HCT116 (cell line): Measurements from ENCODE around the gene NFASC. TPM values are rescaled to one million over a fixed set of nuclear protein-coding genes. Genes with fewer than 3 reads are reported as not detected.

ENCODE experiments used
- ATAC-seq: fragments of 200-7000 bp; cut with Tn5 transposase; 2 replicates; pipeline ENCODE4 v1.9.1; 2020; ENCODE audit warnings: mild to moderate bottlenecking, moderate library complexity
- BruUV-seq: library from RNA; stranded (reverse); fragments of 400-500 nt; replicated peaks from 2 replicates; lab custom pipeline; 2021; lab: Mats Ljungman, UMichigan
- CTCF ChIA-PET: fragments of 300-600 bp; sonication (Branson Sonifier 250); formaldehyde crosslinking; loops from one replicate; lab custom pipeline; 2021; ENCODE audit warnings: antibody characterized with exemption; lab: Charles Lee
- POLR2A ChIA-PET: fragments of 300-600, 350-600 bp; sonication (Branson Sonifier 250); formaldehyde crosslinking; loops from one replicate; lab custom pipeline; 2021; ENCODE audit warnings: antibody characterized with exemption; lab: Charles Lee
- RAD21 ChIA-PET, 2 experiments: fragments of 300-600 bp; sonication (Branson Sonifier 250); formaldehyde crosslinking; loops; one replicate each; lab custom pipeline; 2023; ENCODE audit warnings: low total read pairs in 2 of 2; ENCODE audit not compliant: uncharacterized antibody in 2 of 2, unreplicated experiment in 2 of 2, low non-redundant PET in 1 of 2; lab: Charles Lee
- DNase-seq: peaks from one replicate; pipeline ENCODE4 v3.0.0-alpha.2; 2010; ENCODE audit warnings: low read depth, low spot score
- H2AFZ ChIP-seq: fragments of 200-600 bp; shearing (Covaris generic), sonication (generic); 2 replicates; pipeline ENCODE4 v1.6.1; 2017; ENCODE audit warnings: low read depth, mixed run types, mixed read lengths, antibody characterized with exemption, low read length; ENCODE audit not compliant: poor library complexity, severe bottlenecking
- H3K27ac ChIP-seq: 2 replicates; pipeline ENCODE4 v1.5.1; 2012; ENCODE audit warnings: low read depth, low read length
- H3K27me3 ChIP-seq: fragments of 200-600 bp; sonication (generic); 2 replicates; pipeline ENCODE4 v1.6.1; 2016; ENCODE audit warnings: mixed run types, low read length, mixed read lengths; ENCODE audit not compliant: insufficient read depth
- H3K36me3 ChIP-seq, 2 experiments: fragments of 200-500 bp in 1 of 2; fragments of 200-600 bp in 1 of 2; sonication (Bioruptor generic) in 1 of 2; sonication (generic) in 1 of 2; 2 replicates each; pipeline versions ENCODE4 v1.5.1 to v1.6.1; 2014 to 2016; ENCODE audit warnings: low read length in 2 of 2, inconsistent platforms in 1 of 2, mixed read lengths in 1 of 2, mixed run types in 1 of 2; ENCODE audit not compliant: insufficient read depth in 2 of 2, control insufficient read depth in 1 of 2
- H3K4me1 ChIP-seq, 2 experiments: fragments of 200-600 bp in 1 of 2; sonication (generic) in 1 of 2; 2 replicates each; pipeline versions ENCODE4 v1.5.1 to v1.6.1; 2012 to 2017; ENCODE audit warnings: low read length in 2 of 2, inconsistent platforms in 1 of 2, mild to moderate bottlenecking in 1 of 2, mixed read lengths in 1 of 2, mixed run types in 1 of 2, moderate library complexity in 1 of 2; ENCODE audit not compliant: insufficient read depth in 2 of 2, control insufficient read depth in 1 of 2
- H3K4me2 ChIP-seq: fragments of 200-600 bp; sonication (generic); 2 replicates; pipeline ENCODE4 v1.6.1; 2017; ENCODE audit warnings: mixed run types, low read length, mixed read lengths
- H3K4me3 ChIP-seq, 2 experiments: fragments of 200-600 bp in 1 of 2; sonication (generic) in 1 of 2; replicated peaks in 1 of 2; 2 replicates each; pipeline ENCODE4 v1.5.1; 2011 to 2016; ENCODE audit warnings: low read length in 2 of 2, control low read depth in 1 of 2, low read depth in 1 of 2, mild to moderate bottlenecking in 1 of 2, mixed read lengths in 1 of 2, mixed run types in 1 of 2
- H3K79me2 ChIP-seq: fragments of 200-600 bp; sonication (generic); 2 replicates; pipeline ENCODE4 v1.6.1; 2017; ENCODE audit warnings: mild to moderate bottlenecking, mixed run types, low read length, moderate library complexity, mixed read lengths; ENCODE audit not compliant: insufficient read depth
- H3K9ac ChIP-seq: fragments of 200-600 bp; sonication (generic); 2 replicates; pipeline ENCODE4 v1.6.1; 2016; ENCODE audit warnings: low read length, mixed read lengths
- H3K9me2 ChIP-seq: fragments of 200-600 bp; sonication (generic), shearing (Covaris generic); 2 replicates; pipeline ENCODE4 v1.6.1; 2017; ENCODE audit warnings: mixed run types, mild to moderate bottlenecking, moderate library complexity; ENCODE audit not compliant: insufficient read depth
- H3K9me3 ChIP-seq, 2 experiments: fragments of 200-500 bp in 1 of 2; fragments of 200-600 bp in 1 of 2; sonication (Bioruptor generic) in 1 of 2; sonication (generic) in 1 of 2; 2 replicates each; pipeline ENCODE4 v1.6.1; 2014 to 2017; ENCODE audit warnings: low read length in 2 of 2, mixed read lengths in 2 of 2, inconsistent platforms in 1 of 2, low read depth in 1 of 2, mild to moderate bottlenecking in 1 of 2, mixed run types in 1 of 2, moderate library complexity in 1 of 2; ENCODE audit not compliant: control insufficient read depth in 1 of 2, insufficient read depth in 1 of 2
- H4K20me1 ChIP-seq: fragments of 200-600 bp; sonication (generic), shearing (Covaris generic); 2 replicates; pipeline ENCODE4 v1.6.1; 2017; ENCODE audit warnings: mixed run types, mild to moderate bottlenecking, moderate library complexity; ENCODE audit not compliant: insufficient read depth
- ATF3 ChIP-seq: IDR thresholded peaks from 2 replicates; pipeline ENCODE4 v1.6.1; 2012
- CEBPB ChIP-seq: IDR thresholded peaks from 2 replicates; pipeline ENCODE4 v1.6.1; 2012; ENCODE audit warnings: low read depth
- CTCF ChIP-seq, 3 experiments: fragments of 200-600 bp in 1 of 3; sonication (generic) in 1 of 3; IDR thresholded peaks in 2 of 3; conservative IDR thresholded peaks in 1 of 3; 2 replicates each; pipeline ENCODE4 v1.5.1; 2012 to 2017; ENCODE audit warnings: low read depth in 2 of 3, low read length in 2 of 3, antibody characterized with exemption in 1 of 3, borderline replicate concordance in 1 of 3, control low read depth in 1 of 3, mild to moderate bottlenecking in 1 of 3, mixed read lengths in 1 of 3, mixed run types in 1 of 3, moderate library complexity in 1 of 3; ENCODE audit not compliant: insufficient read depth in 1 of 3
- EGR1 ChIP-seq: IDR thresholded peaks from 2 replicates; pipeline ENCODE4 v1.6.1; 2012; ENCODE audit warnings: low read depth
- ELF1 ChIP-seq: IDR thresholded peaks from 2 replicates; pipeline ENCODE4 v1.6.1; 2012; ENCODE audit warnings: low read depth, borderline replicate concordance
- EZH2phosphoT487 ChIP-seq: fragments of 200-600 bp; IDR thresholded peaks from 2 replicates; pipeline ENCODE4 v1.6.1; 2018; ENCODE audit warnings: antibody characterized with exemption, borderline replicate concordance
- FOSL1 ChIP-seq: IDR thresholded peaks from 2 replicates; pipeline ENCODE4 v1.6.1; 2012; ENCODE audit warnings: low read depth
- MAX ChIP-seq: IDR thresholded peaks from 2 replicates; pipeline ENCODE4 v1.6.1; 2012
- POLR2A ChIP-seq: IDR thresholded peaks from 2 replicates; pipeline ENCODE4 v1.7.0; 2011; ENCODE audit warnings: borderline replicate concordance; ENCODE audit not compliant: insufficient read depth, insufficient read length; ENCODE audit errors: extremely low read depth
- POLR2AphosphoS5 ChIP-seq: IDR thresholded peaks from 2 replicates; pipeline ENCODE4 v1.6.1; 2011; ENCODE audit warnings: mild to moderate bottlenecking, low read depth, low read length, moderate library complexity
- RAD21 ChIP-seq: IDR thresholded peaks from 2 replicates; pipeline ENCODE4 v1.6.1; 2012; ENCODE audit warnings: low read depth, mild to moderate bottlenecking
- REST ChIP-seq: IDR thresholded peaks from 2 replicates; pipeline ENCODE4 v1.6.1; 2012; ENCODE audit warnings: low read depth
- SP1 ChIP-seq: IDR thresholded peaks from 2 replicates; pipeline ENCODE4 v1.6.1; 2012; ENCODE audit warnings: low read depth
- SRF ChIP-seq: IDR thresholded peaks from 2 replicates; pipeline ENCODE4 v1.6.1; 2012; ENCODE audit warnings: low read depth
- YY1 ChIP-seq: IDR thresholded peaks from 2 replicates; pipeline ENCODE4 v1.6.1; 2011; ENCODE audit warnings: low read length, low read depth, moderate library complexity, mild to moderate bottlenecking; ENCODE audit not compliant: insufficient replicate concordance; ENCODE audit errors: extremely low read depth
- ZBTB33 ChIP-seq: IDR thresholded peaks from 2 replicates; pipeline ENCODE4 v1.6.1; 2011; ENCODE audit warnings: mild to moderate bottlenecking, low read length, moderate library complexity; ENCODE audit not compliant: insufficient replicate concordance; ENCODE audit errors: extremely low read depth
- ZFX ChIP-seq: fragments of 450-650 bp; IDR thresholded peaks from 2 replicates; pipeline ENCODE4 v1.6.1; 2017
- ZNF274 ChIP-seq: fragments of 200-500 bp; sonication (Bioruptor generic); IDR thresholded peaks from 2 replicates; pipeline ENCODE4 v1.6.1; 2014; ENCODE audit warnings: mild to moderate bottlenecking, low read depth, low read length, inconsistent platforms
- intact Hi-C: fragments of 100-400 bp; cut with micrococcal nuclease; formaldehyde crosslinking; loops from 2 replicates; pipeline ENCODE4 v1.10.0; 2022
- total RNA-seq: library from RNA; stranded (reverse); gene quantifications from one replicate; pipeline ENCODE4 v1.2.1, GENCODE V29; 2021; ENCODE audit not compliant: unreplicated experiment

Gene NFASC
- total RNA-seq, 1 experiment from 2014 or later: 0.57 TPM

GRCh38 chr1:204975021-204975420 lies 104.4 kb downstream of the NFASC start:
- intact Hi-C loops: loop anchor here (1.0 kb wide), 1 partner anchor 281 kb away; no protein-coding TSS in a partner anchor
- POLR2A ChIA-PET: interaction anchor here (1.3 kb wide), 1 partner anchor 86 kb away, joined by 5 read pairs; no protein-coding TSS in a partner anchor

More at GRCh38 chr1:204975021-204975420, 104.4 kb downstream of the NFASC start:
- ATAC-seq (no peak), DNase-seq (no peak)
- H3K36me3 ChIP-seq: no peaks in the 10 kb centered on the region
- H3K27me3 ChIP-seq: peaks cover 11% of the 10 kb centered on the region; the same call in 1 of the 2 replicates
- no peak overlapping the region for H2AFZ ChIP-seq
- no peaks in the 10 kb centered on the region for H4K20me1 ChIP-seq
- TF ChIP-seq MAX: no peak
- TF ChIP-seq SP1: no peak
- no peak for TF ChIP-seq POLR2AphosphoS5
- TF ChIP-seq ZBTB33: no peak
- TF ChIP-seq SRF: no peak
- TF ChIP-seq YY1: no peak
- TF ChIP-seq REST: no peak
- no peak for TF ChIP-seq EGR1
- no peak for TF ChIP-seq ZFX
- TF ChIP-seq POLR2A: no peak
- TF ChIP-seq ZNF274: no peak
- TF ChIP-seq CEBPB: no peak
- no peak for TF ChIP-seq FOSL1
- no peak for TF ChIP-seq ATF3
- TF ChIP-seq RAD21: no peak
- TF ChIP-seq EZH2phosphoT487: no peak
- TF ChIP-seq CTCF (IDR thresholded peaks at IDR 0.05 in 2 of 3, conservative IDR thresholded peaks at IDR 0.05 in 1 of 3; ENCODE audit: borderline replicate concordance in 1 of 3, insufficient read depth in 1 of 3, low read depth in 2 of 3, low read length in 2 of 3): no peak
- no peak for TF ChIP-seq ELF1
- no peaks in the 10 kb centered on the region for H3K79me2 ChIP-seq
- H3K4me2 ChIP-seq: no peak overlapping the region
- H3K9ac ChIP-seq: no peak overlapping the region
- CTCF ChIA-PET: interaction anchor here (1.0 to 3.8 kb wide), 6 partner anchors 9 to 281 kb away, joined by 3 to 30 read pairs (median 6); no protein-coding TSS in a partner anchor
- no peak overlapping the region for H3K4me3 ChIP-seq
- peaks cover 3 to 11% of the 10 kb centered on the region in 2 experiments; a peak in 3 of 4 replicates for H3K4me1 ChIP-seq
- H3K9me3 ChIP-seq: no peaks in the 10 kb centered on the region
- H3K27ac ChIP-seq: no peak overlapping the region
- no TSS peak for BruUV-seq
- H3K9me2 ChIP-seq: no peaks in the 10 kb centered on the region
- RAD21 ChIA-PET: interaction anchor here (1.0 to 1.5 kb wide), 2 partner anchors 87 to 281 kb away, joined by 3 read pairs; no protein-coding TSS in a partner anchor
